Inferior parietal cortex (tissue), 1 donor: ENCODE measurements around the gene COL19A1.

Experiments
- DNase-seq: peaks from one replicate; pipeline ENCODE4 v3.0.0-alpha.2; 2016; ENCODE audit errors: extremely low spot score

COL19A1 gene

DNA sequence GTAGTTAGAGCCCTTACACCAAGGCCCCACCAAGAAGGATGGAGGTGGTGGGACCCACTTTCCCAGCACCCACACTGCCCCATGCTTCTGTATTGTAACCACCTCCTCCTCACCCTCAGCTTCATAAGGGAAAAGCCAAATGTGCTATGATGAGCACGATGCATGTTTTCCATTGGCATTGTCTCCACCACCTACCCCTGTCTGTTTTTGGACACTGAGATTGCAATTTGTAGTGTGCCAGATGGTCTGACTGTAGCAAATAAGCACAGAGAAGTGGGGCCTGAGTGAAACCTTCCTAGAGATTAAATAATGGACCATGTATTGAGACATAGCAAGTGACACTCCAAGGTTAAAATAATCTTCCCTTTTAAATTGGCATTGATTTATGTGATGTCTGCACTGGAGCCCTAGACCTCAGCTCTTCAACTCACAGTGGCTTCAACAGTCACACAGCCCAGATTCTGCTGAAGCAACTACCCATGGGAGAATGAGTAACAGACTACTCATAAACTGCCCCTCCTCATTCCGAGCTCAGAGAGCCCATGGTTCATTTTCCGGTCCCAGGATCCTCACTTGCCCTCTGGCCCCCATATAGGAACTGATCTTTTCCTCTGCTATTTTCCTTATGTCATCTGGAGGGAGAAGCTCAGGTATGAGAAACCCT, 258.7 kb downstream of the COL19A1 start:
- peak; percentile 47 for DNase-seq

- DNase-seq: no peak
These were observed 259.2 kb downstream of the COL19A1 start for GRCh38 chr6:70125602-70126001.

DNA sequence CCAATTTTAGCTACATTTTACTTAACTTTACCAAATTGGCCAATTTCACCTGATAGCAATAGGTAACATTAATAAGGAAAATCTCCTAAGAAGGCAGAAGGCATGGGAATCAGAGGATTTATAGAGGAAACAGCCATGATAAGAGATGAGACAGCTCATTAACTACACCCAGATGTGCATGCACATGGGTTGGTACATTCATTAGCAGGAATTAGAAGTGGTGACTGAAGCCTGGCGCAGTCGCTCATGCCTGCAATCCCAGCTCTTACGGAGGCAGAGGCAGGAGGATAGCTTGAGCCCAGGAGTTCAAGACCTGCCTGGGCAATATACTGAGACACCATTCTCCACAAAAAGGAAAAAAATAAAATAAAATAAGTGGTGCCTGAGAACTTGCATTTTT, 263.0 kb downstream of the COL19A1 start:
- DNase-seq: no peak

DNA sequence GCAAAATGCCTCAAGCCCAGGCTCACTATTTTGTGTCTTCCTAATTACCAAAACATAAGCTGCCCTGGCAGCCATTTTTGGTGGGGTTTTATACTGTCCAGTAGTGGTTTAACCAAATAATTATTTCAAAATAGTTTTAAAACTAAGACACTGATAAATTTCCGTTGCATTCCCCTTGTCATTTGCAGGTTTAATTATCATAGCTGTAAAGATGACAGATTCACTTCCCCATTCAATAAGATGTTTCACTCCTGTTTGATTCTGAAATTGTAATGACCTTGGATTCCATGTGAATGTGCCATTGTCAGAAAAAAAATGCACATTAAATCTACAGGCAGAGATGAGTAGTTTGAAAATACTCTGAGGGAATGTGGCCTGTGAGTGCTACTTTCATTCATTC, 264.5 kb downstream of the COL19A1 start:
- no peak for DNase-seq

DNA sequence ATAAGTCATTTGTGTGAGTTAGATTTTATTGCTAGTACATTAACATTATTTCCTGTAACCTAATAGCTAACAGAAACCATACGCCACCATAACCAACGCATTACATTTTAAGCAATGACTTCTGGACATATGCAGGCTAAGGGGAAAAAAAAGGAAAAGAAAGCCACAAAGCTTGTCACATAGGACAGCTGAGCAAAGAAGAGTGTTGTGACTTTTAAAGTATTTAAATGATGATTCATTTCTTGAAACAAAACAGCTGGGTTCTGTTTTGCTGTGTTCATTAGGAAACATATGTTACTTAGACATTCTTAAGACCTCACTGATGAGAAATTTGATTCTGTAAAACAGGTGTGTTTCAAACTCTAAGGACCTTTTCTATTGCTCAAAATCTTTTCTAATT, 265.2 kb downstream of the COL19A1 start:
- DNase-seq: no peak

GRCh38 chr6:70133246-70133645, 266.9 kb downstream of the COL19A1 start:
- DNase-seq: no peak

DNA sequence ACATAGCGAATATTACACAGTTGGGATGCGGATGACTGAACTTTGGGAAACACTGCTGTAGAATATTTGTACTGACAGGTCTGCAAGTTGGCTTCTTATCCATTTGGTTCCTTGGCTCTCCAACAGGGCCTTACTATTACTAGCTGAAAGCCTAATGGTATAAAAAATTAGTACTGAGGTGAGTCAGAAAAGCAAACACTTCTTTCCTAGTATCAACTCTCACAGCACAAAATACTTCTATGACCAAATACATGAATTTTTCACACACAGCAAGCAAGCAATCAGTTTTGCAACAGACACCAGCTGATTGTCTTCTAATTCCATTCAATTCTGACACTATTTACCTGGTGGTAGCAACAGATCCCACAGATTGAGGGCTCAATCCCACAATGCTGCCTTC, 268.2 kb downstream of the COL19A1 start:
- no peak for DNase-seq

- no peak for DNase-seq
These were observed 269.1 kb downstream of the COL19A1 start for GRCh38 chr6:70135219-70136160.

GRCh38 chr6:70136996-70137395, 270.6 kb downstream of the COL19A1 start:
- no peak for DNase-seq

GRCh38 chr6:70140496-70140895, 274.1 kb downstream of the COL19A1 start:
- no peak for DNase-seq

GRCh38 chr6:70142034-70142433, 275.7 kb downstream of the COL19A1 start:
- peak; percentile 25 for DNase-seq

DNA sequence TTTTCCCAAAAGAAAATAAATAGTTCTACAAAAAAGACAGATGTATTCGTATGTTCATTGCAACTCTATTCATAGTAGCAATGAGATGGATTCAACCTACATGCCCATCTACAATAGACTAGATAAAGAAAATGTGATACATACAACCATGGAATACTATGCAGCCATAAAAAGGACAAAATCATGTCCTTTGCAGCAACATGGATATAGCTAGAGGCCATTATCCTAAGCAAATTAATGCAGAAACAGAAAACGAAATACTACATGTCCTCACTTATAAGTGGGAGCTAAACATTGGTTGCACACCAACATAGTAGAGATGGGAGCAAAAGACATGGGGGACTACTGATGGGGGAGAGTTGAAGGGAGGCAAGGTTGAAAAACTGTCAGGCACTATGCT, 278.8 kb downstream of the COL19A1 start:
- DNase-seq: no peak

- DNase-seq: no peak
These were observed 282.9 kb downstream of the COL19A1 start for GRCh38 chr6:70149209-70149788.

DNA sequence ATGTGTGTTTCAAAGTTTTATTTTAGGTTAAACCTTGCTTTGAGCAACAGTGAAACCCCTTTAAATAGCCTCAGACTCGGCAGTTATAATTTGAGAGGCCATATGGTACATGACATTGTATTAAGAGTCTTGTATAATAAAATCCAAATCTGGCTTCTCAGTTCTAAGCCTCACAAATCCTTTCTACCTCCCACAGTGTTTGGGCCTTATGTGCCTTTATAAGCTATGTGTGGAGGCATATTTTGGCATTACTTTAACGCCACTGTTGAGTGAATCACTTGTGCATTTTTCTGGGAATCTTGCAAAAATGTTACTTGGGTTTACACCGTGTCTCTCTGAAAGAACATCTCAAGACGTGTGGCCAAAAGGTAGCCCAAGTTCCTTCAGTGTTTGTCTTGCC, 284.2 kb downstream of the COL19A1 start:
- peak; percentile 43 for DNase-seq

DNA sequence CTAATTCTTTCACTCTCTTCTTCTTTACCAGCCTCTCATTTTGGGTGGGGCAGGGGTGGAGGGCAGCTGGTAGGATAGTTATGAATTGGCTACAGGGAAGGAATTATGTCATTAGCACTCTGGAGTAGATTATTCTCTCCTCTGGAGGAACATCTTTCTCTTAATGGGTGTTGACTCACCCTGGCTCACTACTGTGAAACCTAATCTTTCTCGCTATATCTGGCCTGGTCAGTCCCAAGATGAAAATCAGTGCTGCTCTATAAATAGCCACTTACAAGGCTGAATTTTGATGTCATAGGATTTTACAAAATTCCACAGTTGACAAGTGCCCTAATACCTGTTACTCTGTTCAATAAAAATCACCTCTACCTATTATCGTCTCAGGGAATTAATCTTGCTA, 285.3 kb downstream of the COL19A1 start:
- DNase-seq: no peak

DNA sequence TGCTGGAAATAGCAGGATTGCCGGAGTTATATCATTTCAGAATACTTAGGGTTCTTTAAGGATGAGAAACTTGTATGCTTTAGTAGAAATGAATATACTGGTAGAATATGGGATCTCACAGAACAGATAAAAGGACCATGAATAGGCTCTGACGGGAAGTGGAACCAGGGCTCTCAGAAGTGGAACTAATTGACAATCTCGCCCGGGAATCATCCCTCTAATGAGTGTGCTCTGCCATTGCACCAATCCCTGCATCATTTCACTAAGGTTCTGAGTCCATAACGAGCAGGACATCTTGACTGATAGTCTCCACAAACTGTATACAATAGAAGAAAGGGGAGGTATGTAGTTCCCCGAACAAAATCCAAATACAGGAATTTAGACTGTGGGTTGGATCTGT, 286.4 kb downstream of the COL19A1 start:
- no peak for DNase-seq

DNA sequence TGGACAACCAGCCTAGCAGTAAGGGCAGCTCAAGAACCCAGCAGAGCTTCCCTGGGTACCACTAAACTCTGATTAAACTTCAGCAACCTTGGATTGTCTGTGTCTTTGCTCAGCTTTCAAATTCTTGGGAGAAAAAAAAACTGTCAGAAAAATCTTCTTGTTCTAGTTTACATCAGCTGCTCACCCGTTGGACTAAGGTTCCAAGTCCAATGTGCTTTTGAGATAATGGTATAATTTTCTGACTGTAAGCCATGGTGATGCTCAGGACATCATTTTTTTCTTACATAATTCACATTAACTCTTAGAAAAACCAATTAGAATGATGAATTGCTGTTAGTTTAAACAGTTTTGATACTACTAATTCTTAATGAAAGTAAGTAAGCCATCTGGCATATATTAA, 290.7 kb downstream of the COL19A1 start:
- DNase-seq: no peak

DNA sequence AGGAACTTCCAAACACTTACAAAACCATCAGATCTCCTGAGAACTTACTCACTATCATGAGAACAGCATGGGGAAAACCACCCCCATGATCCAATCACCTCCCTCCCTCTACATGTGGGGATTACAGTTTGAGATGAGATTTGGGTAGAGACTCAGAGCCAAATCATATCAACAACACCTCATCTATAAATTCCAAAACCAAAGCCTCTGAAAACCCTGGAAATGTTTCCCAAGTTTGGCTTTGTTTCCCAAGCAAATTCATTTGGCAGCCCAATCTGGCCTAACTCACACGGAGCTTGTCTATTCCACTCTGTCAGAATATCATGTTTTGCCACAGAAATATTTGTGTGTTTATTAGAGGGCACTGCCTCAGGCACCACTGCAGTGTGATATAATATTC, 293.9 kb downstream of the COL19A1 start:
- no peak for DNase-seq

GRCh38 chr6:70162972-70163371, 296.6 kb downstream of the COL19A1 start:
- DNase-seq: no peak

- no peak for DNase-seq
These were observed 297.4 kb downstream of the COL19A1 start for GRCh38 chr6:70163795-70164194.

GRCh38 chr6:70164556-70164955, 298.2 kb downstream of the COL19A1 start:
- no peak for DNase-seq

- DNase-seq: peak; percentile 69
These were observed 300.0 kb downstream of the COL19A1 start for GRCh38 chr6:70166088-70166958.
